Limb (tissue), 2 donors: ENCODE results near the gene FAM222B.
"Not testable (repeated sequence)": the region's sequence is repeated elsewhere in the genome, so short reads cannot be mapped to it uniquely, and the experiment has no call there.

Source experiments
- DNase-seq, 2 donors: peaks; one replicate each; pipeline ENCODE4 v3.0.0-alpha.2; 2016; ENCODE audit errors: extremely low spot score in 2 of 2

The FAM222B gene

GRCh38 chr17:28746611-28747050, 96.0 kb downstream of the FAM222B start:
- peak; percentile 70 to 80 for DNase-seq

DNA sequence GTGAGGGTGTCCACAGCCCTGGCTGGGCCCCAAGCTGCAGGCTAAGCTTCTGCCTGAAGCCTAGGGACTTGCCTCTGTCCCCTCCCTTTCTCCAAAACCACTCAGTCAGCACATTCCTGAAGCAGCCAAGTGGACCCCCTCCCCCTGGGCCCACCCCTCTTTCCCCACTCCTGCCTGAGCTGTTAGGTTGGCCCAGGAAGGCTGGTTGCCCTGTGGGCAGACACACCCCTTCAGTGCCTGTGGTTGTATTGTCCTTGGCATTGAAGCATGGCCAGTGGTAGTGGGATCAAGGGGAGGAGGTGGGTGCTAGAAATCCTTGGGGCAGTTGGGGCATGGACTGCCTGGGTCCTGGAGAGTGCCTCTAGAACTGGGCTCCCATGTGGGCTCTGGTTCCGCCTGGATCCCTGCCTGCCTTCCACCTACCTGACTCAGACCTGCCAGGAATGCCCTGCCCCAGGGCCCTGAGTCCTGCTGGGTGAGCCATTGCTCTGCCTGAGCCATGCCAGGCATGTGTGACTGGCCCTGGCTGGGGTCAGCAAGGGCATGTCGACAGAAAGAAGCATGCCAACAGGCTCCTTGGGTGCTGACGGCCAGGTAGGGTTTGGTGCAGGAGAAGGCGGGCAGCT, 96.7 kb downstream of the FAM222B start:
- peak in 1 of 2 donors; percentile 45 for DNase-seq

- DNase-seq, result peak; percentile 68 to 88
Measured at GRCh38 chr17:28744972-28745785, 97.4 kb downstream of the FAM222B start.

- DNase-seq, result peak; percentile 40 to 91
Measured at GRCh38 chr17:28744104-28744971, 98.3 kb downstream of the FAM222B start.

DNA sequence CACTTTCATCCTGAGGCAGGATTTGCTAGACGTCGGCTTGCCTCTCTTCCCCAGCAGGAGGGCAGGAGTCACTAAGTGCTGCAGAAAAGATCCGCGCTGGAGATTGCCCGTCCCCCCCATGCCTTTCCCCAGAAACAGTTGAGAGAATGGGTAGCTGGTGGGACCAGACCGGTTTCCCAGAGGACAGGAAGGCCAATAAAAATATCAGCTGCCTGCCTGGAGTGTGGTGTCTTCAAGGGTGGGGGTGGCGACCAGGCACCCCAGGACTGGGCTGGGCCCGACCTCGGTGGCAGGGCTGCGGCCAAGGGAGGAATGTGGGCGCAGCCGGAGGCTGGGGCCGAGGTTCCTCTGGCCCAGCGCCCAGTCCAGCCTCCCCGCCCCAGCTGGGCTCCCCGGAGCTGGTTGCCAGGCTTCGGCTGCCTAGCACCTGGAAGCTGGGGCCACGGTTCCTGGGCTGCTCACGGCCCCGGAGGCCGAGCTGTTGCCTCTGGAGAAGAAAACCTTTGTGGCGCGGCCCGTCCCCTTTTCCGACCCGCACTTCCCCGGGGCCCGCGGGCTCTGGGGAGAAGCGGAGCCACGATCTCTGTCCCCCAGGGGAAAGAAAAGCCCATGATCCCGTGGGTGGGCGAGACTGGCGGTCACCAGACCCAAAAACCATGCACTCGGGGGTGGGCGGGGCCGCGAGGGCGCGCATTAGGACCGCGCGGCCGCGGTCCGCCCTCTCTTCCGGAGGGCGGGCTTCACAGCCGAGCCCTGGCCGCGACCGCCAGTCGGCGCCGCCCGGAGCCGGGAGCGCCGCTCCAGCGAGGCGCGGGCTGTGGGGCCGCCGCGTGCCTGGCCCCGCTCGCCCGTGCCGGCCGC, 99.1 kb downstream of the FAM222B start, which contains the start of gene TRAF4:
Gene TRAF4 (plus strand): TSS at position 769 of the 861 bp plus-strand sequence. CDS start 102 bp downstream, outside the sequence.
- peak; percentile 83 to 89 for DNase-seq

DNA sequence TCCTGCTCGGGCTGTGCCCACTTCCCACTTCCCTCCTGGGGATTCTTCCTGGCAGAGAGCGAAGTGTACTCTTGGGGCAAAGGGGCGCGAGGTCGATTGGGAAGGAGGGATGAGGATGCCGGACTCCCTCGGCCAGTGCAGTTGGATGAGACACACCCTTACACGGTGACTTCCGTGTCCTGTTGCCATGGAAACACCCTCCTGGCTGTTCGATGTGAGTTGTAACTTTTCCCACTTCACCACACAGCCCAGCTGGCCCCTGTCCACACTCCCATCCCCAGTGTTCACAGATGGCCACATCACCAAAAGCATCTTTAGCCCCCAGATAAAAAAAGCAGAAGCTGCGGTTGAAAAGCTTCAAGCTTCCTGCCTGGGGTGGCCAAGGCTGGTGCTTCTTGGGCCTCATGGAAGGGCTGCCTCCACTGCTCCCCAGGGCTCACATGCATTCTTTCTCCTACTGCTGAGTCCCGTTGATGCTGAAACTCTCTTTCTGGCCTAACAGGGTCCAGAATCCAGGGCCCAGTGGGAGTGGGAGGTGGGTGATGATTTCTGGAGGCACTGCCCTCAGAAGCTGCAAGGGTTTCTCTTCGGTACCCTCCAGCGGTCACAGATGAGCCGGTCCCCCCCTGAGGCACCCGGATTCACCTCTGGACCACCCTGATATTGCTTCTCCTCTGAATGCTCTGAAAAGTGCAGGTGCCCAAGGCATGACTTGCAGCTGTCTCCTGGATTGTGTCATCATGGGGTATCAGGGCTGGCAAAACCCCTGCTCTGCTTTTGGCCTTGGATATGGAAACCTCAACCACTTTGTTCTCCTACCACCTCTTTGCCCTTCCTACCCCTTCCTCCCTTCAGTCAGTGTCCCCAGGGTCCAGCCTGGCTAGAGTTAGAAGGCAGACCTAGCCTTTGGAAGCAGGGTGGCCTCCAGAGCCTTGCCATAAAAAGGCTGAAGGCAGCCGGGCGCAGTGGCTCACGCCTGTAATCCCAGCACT, 100.9 kb downstream of the FAM222B start:
- no peak for DNase-seq

DNA sequence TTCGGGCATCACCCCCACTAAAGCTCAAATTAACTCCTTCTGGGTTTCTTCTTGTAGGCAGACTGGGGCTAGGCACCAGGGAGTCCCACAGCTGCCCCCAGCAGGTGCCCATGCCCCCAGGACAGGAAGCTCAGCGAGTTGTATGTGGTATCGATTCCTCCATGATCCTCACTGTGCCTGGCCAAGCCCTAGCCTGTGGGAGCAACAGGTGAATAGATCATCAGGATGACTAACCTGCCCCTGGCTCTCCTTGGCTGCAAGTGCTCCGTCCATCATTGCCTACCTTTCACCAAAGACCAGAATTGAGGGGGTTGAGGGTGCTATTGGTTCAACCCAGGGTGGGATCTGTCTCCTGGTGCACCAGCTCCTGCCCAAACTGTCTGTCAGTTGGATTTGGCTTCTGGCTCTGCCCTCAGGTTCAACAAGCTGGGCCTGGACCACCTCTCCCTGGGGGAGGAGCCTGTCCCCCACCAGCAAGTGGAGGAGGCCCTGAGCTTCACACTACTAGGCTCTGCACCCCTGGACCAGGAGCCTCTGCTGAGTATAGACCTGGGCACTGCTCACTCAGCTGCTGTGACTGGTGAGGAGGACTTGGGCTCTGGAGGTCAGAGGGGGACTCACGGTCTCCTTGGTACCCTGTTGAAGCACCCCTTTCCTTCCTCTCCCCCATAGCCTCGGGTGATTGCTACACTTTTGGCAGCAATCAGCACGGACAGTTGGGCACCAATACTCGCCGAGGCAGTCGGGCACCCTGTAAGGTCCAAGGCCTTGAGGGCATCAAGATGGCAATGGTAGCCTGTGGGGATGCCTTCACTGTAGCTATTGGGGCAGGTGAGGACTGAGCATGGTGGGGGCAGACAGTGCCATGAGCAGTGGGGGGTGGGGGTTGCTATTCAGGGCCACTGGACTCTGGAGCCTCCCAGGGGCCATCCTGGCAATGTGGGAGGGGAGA, 101.9 kb downstream of the FAM222B start:
- no peak for DNase-seq

DNA sequence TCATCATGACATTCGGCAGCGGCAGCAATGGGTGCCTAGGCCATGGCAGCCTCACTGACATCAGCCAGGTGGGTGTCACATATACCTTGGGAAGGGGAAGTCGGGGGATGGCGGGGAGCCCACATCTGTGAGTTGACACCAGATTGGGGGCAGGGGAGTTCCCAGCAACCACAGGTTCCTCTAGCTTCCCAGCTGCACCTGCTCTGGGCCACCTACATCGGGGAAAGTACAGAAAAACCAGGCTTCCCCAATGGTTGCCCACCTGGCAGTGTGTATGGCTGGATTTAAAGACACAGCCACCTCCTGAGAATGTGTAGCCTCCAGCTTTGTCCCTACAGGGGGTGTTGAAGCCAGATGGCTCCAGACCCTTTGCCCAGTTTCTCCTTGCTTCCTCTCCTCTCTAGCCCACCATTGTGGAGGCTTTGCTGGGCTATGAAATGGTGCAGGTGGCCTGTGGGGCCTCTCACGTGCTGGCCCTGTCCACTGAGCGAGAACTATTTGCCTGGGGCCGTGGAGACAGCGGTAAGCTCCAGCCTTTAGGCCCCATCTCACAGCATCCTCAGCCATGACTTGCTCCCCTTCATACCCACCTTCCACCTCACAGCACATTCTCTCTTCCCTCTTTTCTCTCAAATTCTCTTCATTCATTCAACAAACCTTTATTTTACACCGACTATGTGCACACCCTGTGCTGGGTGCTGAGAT, 103.8 kb downstream of the FAM222B start:
- no peak for DNase-seq

DNA sequence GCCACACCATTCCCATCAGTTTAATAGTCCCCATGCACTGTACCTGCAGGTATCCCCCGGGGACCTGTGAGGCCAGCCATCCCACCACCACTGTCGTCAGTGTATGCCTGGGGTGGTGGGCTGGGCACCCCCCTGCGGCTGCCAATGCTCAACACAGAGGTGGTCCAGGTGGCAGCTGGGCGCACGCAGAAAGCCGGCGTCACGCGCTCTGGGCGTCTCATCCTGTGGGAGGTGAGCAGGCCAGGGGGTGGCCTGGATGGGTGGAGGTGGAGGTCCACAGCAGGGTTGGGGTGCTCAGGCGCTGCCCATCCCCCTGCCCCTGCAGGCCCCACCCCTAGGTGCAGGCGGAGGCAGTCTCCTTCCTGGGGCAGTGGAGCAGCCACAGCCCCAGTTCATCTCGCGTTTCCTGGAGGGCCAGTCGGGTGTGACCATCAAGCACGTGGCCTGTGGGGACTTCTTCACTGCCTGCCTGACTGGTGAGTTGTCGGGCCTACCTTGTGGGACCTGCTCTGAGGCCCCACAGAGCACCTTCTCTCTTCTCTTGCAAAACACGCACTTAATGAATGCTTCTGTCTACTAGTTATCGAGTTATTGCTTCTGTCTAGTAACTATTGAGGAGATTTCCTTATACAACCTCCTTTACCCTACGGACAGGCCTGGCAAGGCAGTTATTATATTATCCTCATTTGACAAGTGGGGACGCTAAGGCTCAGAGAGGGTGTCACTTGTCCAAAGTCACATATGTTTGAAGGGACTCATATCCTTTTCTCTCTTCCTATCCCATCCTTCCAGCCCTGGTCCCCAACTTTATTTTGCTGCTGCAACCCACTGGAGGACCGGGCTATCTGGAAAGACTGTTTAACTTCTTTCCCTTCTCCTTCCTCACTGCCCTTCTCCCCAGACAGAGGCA, 104.6 kb downstream of the FAM222B start:
- no peak for DNase-seq

DNA sequence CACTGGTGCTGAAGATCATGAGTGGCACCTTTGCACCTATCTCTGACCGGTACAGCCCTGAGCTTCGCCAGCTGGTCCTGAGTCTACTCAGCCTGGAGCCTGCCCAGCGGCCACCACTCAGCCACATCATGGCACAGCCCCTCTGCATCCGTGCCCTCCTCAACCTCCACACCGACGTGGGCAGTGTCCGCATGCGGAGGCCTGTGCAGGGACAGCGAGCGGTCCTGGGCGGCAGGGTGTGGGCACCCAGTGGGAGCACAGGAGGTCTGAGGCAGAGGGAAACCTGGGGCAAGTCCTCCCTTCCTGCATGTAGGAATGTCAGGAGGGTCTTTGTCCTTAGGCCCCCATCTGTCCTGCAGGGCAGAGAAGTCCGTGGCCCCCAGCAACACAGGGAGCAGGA, 105.3 kb downstream of the FAM222B start:
- DNase-seq, result no peak

- DNase-seq, result not testable (repeated sequence)
Measured at GRCh38 chr17:28735913-28736769, 106.4 kb downstream of the FAM222B start.

DNA sequence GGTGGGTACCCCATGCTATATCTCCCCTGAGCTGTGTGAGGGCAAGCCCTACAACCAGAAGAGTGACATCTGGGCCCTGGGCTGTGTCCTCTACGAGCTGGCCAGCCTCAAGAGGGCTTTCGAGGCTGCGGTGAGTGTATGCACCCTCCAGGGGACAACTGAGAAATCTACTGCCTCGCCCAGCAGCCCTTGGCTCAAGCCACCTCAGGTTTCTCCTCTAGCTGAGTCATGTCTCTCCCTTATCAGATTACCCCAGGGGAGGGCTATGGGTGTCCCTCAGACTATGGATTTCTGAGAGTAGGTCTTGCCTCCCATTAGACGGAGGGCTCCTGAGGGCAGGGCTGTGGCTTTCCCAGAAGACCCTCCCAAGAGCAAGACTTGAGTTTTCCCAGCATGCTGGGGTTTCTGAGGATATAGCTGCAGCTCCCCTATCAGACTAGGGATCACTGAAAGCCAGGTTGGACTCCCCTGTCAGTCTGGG, 107.3 kb downstream of the FAM222B start:
- DNase-seq, result no peak

- no peak for DNase-seq
Measured at GRCh38 chr17:28734712-28735241, 107.8 kb downstream of the FAM222B start.

DNA sequence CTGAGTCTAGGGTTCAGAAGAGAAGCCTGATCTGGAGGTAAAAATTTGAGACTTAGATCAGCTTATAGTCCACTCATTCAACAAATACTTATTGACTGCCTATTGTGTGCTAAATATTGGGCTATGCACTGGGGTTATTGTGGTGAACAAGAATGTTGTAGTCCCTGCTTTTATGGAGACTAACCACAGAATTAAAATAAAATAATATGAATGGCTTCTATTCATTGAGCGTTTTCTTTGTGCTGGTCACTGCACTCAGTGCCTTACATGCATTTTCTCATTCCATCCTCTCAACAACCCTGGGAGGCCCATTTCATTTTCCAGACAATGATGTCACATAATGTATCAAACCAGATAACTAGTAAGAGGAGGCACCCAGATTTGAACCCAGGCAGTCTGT, 109.2 kb downstream of the FAM222B start:
- DNase-seq, result no peak

GRCh38 chr17:28729950-28730330, 112.7 kb downstream of the FAM222B start:
- DNase-seq, result no peak
